DMS153 treated with DMSO at 0.1 percent for 48 hours (cell line): Measurements from ENCODE around the gene VANGL1.

ENCODE experiments used
- DNase-seq: peaks from one replicate; lab custom pipeline; 2025; ENCODE audit not compliant: unreplicated experiment; lab: John Stamatoyannopoulos, UW

Gene VANGL1

GRCh38 chr1:115643666-115644065 is 1.9 kb downstream of the VANGL1 start:
- no peak for DNase-seq

GRCh38 chr1:115644109-115644508 is 2.3 kb downstream of the VANGL1 start:
- DNase-seq, result no peak

GRCh38 chr1:115647047-115647446 is 5.3 kb downstream of the VANGL1 start:
- no peak for DNase-seq

- no peak for DNase-seq
These were observed 5.7 kb downstream of the VANGL1 start for GRCh38 chr1:115647507-115647906.

GRCh38 chr1:115647919-115648650 is 6.3 kb downstream of the VANGL1 start:
- no peak for DNase-seq

GRCh38 chr1:115648717-115649691 is 7.2 kb downstream of the VANGL1 start:
- DNase-seq, result no peak

- no peak for DNase-seq
These were observed 8.2 kb downstream of the VANGL1 start for GRCh38 chr1:115649964-115650363.

GRCh38 chr1:115650961-115651360 is 9.2 kb downstream of the VANGL1 start:
- no peak for DNase-seq

GRCh38 chr1:115651391-115651790 is 9.6 kb downstream of the VANGL1 start:
- no peak for DNase-seq

- no peak for DNase-seq
These were observed 10.5 kb downstream of the VANGL1 start for GRCh38 chr1:115652236-115652788.

- no peak for DNase-seq
These were observed 12.4 kb downstream of the VANGL1 start for GRCh38 chr1:115654125-115654524.

GRCh38 chr1:115654663-115655305 is 13.0 kb downstream of the VANGL1 start:
- no peak for DNase-seq

- DNase-seq, result no peak
These were observed 13.5 kb downstream of the VANGL1 start for GRCh38 chr1:115655306-115655663.

- no peak for DNase-seq
These were observed 14.1 kb downstream of the VANGL1 start for GRCh38 chr1:115655916-115656315.

GRCh38 chr1:115656461-115657077 is 14.8 kb downstream of the VANGL1 start:
- DNase-seq, result no peak

GRCh38 chr1:115658646-115659045 is 16.9 kb downstream of the VANGL1 start:
- DNase-seq, result no peak

GRCh38 chr1:115660151-115660550 is 18.4 kb downstream of the VANGL1 start:
- no peak for DNase-seq

GRCh38 chr1:115661157-115661556 is 19.4 kb downstream of the VANGL1 start:
- DNase-seq, result no peak

GRCh38 chr1:115665319-115666096 is 23.7 kb downstream of the VANGL1 start:
- no peak for DNase-seq

GRCh38 chr1:115666206-115666605 is 24.4 kb downstream of the VANGL1 start:
- DNase-seq, result no peak
